Activated T-helper 1 cell treated with Interleukin-2 at 50 U/mL for 16 hours (primary cell): ENCODE results near the gene CREBL2.
A peak's percentile ranks its signal among the peaks of the same experiment; 100 is the strongest.
"Not testable (repeated sequence)": the region's sequence is repeated elsewhere in the genome, so short reads cannot be mapped to it uniquely, and the experiment has no call there.

Experiments
- DNase-seq: peaks from one replicate; pipeline ENCODE4 v3.0.0-alpha.2; 2020; ENCODE audit warnings: low read depth

The CREBL2 gene

DNA sequence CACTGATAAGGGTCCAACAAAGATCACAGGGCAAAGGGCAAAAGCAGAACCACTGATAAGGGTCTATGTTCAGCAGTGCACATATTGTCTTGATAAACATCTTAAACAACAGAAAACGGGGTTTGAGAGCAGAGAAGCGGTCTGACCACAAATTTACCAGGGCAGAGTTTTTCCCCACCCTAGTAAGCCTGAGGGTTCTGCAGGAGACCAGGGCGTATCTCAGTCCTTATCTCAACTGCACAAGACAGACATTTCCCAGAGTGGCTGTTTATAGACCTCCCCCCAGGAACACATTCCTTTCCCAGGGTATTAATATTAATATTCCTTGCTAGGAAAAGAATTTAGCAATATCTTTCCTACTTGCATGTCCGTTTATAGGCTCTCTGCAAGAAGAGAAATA lies 28.3 kb downstream of the CREBL2 start:
- DNase-seq = not testable (repeated sequence)

DNA sequence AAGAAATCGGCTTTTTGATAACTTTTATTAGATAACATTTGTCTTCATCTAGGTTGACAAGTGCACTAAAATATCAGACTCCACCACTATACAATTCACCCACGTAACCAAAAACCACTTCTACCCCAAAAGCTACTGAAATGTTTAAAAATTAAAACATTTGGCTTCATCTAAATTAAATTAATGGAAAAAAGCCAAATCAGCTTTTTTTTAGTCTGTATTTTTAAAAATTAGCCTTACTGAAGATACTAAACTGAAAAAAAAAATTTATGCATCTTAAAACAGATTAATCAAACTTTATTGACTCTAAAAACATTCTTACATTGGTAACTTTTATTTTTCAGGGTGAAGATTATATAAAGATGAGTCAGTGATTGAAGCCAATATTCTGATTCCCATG lies 30.0 kb downstream of the CREBL2 start:
- no peak for DNase-seq

DNA sequence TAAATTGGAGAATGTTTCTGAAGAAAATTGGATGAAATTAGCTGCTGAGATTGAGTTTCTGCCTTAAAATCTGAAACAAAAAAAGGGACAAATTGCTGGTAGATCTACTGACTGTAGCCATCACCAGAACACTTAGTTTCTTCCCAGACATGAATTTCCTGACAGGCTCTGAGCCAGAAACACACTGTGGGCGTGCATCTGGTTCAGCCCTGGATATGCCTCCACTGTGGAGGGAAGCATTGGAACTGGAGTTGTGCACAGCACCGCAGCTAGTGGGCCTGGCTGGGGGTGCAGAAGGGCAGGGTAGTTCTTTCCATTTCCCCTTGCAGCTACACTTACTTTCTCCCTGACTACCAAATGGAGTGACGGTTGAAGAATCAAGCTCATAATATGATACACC lies 31.2 kb downstream of the CREBL2 start:
- DNase-seq = no peak

DNA sequence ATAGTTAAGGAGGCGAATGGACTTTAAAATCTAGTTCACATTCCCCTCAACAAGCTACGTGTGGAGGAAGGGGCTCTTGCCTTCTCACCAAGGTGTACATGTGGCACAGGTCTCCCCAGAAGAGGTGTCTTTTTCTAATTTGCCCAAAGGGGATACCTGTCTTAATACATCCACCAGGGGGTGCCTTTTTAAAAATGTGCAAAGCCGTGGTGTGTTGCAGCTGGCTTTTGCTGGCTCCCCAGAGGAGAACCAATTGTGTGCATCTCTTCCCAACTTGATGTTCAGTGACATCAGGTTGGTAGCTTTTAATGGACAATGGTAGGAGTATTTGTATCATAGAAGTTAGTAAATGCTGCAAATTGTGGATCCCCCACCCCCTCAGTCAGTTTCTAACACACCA lies 33.8 kb downstream of the CREBL2 start:
- peak; percentile 8 for DNase-seq

DNA sequence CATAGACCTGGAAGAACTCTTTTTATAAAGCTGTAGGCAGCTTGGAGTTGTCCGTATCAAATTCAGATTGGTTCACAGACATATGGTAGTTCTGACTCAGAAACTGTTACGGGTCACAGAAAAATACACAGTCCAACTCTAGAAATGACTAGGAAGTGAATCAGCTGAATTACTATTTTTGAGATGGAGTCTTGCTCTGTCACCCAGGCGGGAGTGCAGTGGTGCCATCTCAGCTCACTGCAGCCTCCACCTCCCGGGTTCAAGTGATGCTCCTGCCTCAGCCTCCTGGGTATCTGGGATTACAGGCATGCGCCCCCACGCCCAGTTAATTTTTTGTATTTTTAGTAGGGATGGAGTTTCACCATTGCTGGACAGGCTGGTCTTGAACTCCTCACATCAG lies 34.3 kb downstream of the CREBL2 start:
- DNase-seq = not testable (repeated sequence)

DNA sequence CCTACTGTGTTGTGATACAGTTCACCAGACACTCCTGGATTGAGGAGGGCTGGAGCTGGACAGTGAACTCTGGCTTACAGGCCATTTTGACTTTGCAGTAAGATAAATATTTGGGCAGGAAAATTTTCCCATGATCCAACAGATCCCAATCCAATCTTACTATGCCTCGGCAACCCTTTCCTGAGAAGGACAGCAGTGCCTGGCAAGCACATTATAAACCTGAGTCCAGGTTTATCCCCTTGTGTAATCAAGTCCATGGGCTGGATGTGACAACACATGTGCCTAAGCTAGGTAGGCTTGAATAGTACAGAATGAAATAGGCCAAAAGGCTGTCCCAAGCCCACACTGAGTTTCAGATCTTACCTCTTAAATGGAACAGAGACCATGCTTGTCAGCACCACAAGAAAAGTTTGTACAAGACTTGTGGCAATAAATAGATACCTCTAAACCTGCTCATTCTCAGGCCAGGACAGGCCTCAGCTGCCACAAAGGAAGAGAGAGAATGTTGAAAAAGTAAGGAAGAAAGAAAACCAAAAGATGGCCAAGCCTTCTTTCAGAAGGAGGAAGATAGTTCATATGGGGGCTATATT lies 34.9 kb downstream of the CREBL2 start:
- DNase-seq = no peak

DNA sequence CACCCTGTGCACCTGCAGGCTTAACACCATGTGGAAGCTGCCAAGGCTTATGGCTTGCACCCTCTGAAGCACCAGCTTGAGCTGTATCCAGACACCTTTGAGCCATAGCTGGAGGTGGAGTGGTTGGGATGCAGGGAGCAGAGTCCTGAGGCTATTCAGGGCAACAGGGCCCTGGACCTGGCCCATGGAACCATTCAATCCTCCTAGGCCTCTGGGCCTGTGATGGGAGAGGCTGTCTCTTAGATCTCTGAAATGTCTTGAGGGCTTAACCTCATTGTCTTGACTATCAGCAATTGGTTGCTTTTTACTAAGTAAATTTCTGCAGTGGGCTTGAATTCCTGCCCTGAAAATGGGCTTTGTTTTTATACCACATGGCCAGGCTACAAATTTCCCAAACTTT lies 36.6 kb downstream of the CREBL2 start:
- no peak for DNase-seq

DNA sequence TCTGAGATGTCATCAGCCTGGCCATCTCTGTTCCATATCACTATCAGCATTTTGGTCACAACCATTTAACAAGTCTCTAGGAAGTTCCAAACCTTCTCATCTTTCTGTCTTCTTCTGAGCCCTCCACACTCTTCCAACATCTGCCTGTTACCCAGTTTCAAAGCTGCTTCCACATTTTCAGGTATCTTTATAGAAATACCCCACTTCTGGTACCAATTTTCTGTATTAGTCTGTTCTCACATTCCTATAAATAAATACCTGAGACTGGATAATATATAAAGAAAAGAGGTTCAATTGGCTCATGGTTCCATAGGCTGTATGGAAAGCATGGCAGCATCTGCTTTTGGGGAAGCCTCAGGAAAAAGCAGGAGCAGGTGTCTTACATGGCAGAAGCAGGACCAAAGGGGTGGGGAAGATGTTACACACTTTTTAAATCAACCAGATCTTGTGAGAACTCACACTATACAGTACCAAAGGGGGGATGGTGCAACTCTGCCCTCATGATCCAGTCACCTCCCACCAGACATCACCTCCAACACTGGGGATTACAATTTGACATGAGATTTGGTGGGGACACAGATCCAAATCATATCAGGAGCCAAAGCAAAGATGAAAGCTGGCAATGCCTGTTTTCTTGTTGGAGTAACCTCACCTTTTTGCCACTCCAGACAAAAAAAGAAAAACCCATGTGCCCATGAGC lies 37.4 kb downstream of the CREBL2 start:
- no peak for DNase-seq

DNA sequence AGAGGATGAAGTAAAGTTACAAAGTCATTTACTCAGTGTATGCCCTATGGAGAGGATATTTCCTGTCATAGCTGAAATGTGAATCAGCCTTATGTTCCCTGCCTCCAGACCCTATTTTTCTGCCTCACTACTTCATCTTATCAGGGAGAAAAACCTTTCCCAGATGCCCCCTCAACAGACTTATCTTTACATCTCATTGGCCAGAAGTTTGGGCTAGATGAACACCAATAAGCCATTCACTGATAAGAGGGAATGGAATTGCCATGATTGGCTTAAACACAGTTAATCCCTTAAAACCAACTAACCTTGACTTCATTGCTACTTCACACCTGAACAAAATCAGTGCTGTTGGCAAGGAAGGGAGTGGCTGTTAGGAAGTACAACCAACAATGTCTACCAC lies 40.1 kb downstream of the CREBL2 start:
- DNase-seq = no peak

DNA sequence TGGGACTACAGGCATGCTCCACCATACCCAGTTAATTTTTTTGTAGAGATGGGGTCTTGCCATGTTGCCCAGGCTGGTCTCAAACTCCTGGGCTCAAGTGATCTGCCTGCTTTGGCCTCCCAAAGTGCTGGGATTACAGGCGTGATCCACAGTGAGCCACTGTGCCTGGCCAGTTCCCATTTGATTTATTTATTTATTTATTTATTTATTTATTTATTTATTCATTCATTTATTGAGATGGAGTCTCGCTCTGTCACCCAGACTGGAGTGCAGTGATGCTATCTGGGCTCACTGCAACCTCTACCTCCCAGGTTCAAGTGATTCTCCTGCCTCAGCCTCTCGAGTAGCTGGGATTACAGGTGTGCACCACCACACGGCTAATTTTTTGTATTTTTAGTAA lies 41.0 kb downstream of the CREBL2 start:
- not testable (repeated sequence) for DNase-seq

DNA sequence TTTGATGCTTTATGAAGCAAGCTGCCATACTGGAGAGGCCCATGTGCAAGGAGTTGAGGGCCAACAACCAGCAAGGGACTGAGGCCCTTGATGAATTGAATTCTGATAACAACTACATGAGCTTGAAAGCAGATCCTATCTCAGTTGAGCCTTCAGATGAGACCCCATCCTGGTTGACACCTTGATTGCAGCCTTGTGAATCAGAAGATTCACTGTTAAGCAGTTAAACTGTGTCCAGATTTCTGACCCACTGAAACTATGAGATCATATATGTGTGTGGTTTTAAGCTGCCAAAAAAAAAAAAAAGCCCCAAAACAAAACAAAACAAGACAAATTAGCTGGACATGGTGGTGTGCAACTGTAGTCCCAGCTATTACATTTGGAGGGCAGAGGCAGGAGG lies 42.2 kb downstream of the CREBL2 start:
- no peak for DNase-seq

DNA sequence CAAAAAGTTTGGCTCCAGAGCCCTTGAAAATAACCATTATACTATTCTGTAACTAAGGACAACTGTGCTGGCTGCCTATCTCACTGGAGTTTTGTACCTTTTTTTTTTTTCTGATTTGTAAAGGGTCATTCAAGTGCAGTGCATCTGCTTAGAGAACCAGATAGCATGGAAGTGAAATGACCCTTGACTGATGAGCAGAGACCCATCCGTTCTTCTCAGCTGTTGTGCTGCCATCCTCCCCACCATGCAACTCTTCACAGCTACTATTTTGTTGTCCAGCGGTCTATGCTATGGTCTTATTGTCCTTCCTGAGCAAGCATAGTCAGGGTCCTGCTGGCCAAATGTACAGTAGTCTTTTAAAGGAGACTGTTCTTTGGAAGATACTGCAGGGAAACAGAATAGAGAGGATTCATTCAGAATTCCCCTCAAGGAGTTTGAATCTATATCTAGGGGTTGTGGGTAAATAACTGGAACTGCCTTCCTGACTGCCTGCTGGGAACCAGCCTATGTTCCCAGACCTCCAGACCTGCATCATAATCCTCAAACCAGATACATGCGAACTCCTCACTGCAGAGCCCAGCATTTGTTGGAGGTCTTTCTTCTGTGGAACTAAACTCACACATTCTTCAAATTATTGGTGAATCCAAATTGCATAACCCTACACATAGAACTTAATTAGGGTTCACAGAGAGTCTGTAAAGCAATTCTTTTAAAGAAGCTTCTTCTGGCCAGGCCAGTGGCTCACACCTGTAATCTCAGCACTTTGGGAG lies 43.2 kb downstream of the CREBL2 start:
- no peak for DNase-seq

DNA sequence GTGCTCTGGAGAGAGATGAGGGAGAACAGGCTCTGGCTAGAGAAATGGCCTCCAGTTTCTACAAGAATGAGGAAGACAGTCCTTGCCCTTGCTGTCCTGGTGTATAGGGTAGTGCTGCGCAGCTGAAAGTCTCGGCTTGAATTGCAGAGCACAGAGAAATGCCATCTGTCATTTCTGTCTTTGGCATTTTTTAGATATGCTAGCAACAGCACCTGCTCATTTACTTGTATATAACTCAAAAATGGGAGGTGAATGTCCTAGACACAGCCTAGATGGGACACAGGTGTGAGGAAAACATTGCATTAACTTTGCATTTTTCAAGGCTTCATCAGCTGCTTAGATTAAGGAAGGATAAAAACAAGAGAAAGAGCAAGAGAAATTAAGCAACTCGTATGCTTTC lies 48.5 kb downstream of the CREBL2 start:
- DNase-seq = no peak

DNA sequence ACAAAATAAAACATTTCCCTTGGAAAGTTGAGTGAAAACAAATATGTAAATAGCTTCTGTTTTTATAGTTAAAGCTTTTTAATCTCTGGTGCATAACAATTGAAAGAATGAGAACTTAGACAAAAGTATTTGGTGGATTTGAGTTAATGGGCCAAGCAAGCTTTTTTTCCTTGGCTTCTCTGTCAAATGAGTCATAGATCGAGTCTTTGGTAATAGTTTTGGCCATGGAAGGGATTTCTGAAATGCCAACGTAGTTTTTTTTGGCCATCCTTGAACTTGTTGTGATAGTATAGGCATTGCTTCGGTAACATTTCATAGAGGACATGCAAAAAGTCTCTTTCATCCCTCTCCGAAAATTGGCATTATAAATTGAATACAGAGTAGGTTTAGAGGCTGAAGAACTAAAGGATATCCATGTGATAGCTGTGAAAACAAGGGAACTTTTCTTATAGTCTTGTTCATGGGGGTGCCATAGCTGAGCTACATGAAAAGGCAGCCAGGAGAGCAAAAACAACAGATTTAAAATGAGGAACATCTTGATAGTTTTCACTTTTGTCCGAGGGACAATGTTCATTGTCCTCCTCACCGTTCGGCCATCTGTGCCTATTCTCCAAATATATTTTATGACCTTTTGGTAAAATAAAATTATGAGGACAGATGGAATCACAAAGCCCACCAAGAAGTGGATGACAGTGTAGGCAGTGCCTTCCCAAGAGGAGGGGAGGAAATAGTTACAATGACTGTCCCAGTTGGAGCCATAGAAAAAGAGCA lies 49.6 kb downstream of the CREBL2 start:
- no peak for DNase-seq

DNA sequence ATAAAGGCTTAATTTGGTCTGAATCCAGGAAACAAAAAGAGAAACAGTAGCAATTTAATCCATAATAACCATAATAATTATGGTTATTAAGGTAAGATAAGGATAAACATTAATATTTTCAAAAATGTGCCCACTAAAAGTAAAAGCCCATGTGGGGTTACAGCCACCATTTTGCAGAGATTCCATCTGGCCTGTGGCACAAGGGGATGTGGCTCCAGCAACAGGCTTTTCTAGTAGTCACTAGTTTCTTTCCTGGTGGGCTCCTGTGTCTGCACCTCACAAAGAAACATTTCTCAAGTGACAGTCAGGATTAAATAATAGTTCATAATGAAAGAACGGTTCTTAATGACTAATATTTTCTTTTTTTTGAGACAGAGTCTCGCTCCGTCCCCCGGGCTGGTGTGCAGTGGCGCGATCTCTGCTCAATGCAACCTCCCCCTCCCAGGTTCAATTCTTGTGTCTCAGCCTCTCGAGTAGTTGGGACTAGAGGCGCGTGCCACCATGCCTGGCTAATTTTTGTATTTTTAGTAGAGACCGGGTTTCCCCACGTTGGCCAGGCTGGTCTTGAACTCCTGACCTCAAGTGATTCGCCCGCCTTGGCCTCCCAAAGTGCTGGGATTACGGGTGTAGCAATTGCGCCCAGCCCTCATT lies 52.1 kb downstream of the CREBL2 start:
- DNase-seq = no peak

DNA sequence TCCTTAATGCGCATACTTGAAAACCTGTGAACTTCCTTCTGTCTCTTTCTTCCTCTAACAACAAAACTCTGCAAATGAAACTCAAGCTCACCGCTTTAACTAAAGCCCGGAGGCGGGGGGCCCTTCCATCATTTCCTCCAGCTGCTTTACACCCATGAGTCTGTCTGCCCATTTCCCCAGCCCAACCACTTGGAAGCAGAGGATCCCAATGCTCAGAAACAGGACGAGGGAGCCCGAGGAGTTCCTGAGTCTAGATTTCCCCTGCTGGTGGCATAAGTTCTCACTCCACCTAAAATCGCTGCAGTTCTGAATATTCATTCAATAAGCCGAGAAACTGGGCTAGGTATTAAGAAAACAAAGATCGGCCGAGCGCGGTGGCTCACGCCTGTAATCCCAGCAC lies 53.5 kb downstream of the CREBL2 start:
- DNase-seq = no peak

DNA sequence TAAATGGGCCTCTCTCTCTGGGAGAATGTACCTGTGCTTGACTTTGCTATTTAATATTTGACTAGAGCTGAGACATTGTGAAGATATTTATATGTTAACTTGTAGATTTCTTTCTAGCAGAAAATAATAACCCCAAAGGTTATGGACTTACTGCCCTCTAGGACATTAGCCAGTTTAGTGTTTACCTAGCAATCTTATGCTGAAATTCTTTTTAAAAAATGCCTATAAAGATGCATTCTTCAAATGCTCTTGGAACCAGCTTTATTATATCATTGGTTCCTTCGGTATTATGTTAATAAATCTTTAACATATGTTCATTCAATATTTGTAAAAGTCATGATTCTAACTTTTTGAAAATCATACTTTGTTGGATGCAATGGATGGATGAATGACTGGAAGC lies 56.3 kb downstream of the CREBL2 start:
- no peak for DNase-seq

DNA sequence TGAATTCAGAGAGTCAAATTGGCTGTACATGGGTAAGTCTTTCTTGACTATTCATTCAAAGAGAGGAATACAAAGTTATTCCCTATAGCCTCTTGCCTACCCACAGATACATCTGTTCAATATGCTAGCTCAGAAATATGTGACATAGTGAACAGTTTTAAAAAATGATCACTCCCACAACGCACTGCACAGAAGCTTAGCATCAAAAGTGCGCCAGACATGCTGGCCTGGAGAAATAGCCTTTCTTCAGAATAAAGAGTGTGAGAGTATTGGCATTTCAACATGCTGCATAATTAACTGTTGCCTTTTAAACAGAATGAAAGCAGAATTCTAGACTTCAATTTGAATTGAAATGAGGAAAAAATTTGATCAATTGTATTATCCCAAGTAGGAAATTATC lies 57.3 kb downstream of the CREBL2 start:
- no peak for DNase-seq

DNA sequence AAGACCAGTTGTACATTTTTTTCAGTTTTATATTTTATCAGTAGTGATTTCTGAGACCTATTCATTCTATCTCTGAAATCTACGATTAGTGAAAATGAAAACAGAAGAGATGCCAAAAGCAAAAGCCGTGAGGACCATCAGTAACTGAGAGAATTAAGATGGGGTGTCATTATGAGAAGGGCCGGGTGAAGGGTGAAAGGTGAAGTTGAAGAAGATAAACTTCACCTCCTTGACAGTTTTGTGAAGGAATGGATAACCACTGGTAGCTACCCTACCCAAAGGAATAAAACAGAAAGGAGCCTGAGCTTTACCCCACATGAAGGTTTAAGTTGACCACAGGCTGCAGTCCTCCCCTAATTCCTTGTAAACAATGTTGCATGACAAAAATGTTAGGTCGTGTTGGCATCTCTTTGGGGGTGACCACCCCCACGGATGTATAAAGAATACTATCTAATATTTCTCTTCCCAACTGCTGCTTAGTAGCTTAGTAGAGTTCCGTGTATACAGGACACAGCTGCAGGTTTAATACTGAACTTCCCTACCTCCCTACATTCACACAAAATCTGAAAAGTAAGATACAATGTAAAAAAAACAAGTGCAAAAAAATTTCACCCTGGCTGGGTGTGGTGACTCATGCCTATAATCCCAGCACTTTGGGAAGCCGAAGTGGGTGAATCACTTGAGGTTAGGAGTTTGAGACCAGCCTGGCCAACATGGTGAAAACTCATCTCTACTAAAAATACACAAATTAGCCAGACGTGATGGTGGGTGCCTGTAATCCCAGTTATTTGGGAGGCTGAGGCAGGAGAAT lies 60.4 kb downstream of the CREBL2 start:
- DNase-seq = no peak

DNA sequence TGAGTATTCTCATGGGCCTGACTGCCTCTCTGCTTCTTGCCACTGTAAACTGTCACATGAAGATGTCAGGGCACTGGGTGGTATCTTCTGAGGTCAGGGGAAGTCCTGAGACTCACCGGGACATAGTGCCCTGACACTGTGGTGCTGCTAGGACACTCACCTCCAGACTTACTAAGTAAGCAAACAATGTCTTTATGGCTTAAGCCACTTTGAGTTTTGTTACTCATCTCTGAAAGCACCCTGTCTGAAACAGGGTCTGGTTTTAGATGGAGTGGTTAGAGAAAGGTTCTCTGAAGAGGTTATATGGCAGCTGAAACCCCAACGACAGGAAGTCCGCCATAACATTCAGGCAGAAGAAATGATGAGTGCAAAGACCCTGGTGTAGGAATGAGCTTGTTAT lies 61.6 kb downstream of the CREBL2 start:
- DNase-seq = no peak

DNA sequence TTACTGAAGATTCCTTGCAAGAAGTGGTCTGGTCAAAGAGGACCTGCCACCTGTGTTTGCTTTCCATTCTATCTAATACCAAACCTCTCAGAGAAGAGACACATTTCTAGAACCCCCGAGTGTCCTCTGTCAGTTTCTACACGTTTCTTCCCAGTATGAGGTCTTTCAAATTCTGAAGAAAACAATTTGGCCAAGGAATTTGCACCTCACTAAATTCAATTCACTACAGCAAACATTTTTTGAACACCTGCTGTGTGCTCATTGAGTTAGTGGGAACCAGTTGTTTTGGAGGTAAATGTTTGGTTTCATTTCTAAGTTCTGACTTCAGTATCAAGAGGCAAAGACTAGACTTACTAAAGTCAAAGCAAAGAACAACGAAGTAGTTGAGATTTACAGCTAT lies 64.9 kb downstream of the CREBL2 start:
- no peak for DNase-seq
